Esophagus squamous epithelium (tissue), 5 donors: ENCODE measurements around the gene CDAN1. TPM values are rescaled to one million over a fixed set of nuclear protein-coding genes. Genes with fewer than 3 reads are reported as not detected.

ENCODE experiments used
- DNase-seq: peaks from one replicate; lab custom pipeline; 2025; lab: John Stamatoyannopoulos, UW
- H3K27ac ChIP-seq, 4 donors: fragments of 200-600 bp; sonication (generic); one replicate each; pipeline ENCODE4 v1.5.1; 2016 to 2019; ENCODE audit warnings: mild to moderate bottlenecking in 1 of 4
- H3K27me3 ChIP-seq, 4 donors: fragments of 200-600 bp; sonication (generic); 1 replicate in 3 of 4; 2 replicates in 1 of 4; pipeline versions ENCODE4 v1.5.1 to v1.6.0; 2017 to 2021; ENCODE audit warnings: antibody characterized with exemption in 1 of 4
- H3K36me3 ChIP-seq, 3 donors: fragments of 200-600 bp; sonication (generic); one replicate each; pipeline ENCODE4 v1.5.1; 2016 to 2019
- H3K4me1 ChIP-seq, 3 donors: fragments of 200-600 bp; sonication (generic); one replicate each; pipeline ENCODE4 v1.5.1; 2017 to 2019
- H3K4me3 ChIP-seq, 4 donors: fragments of 200-600 bp; sonication (generic); 1 replicate in 3 of 4; 2 replicates in 1 of 4; pipeline ENCODE4 v1.5.1; 2016 to 2019; ENCODE audit warnings: mild to moderate bottlenecking in 2 of 4, moderate library complexity in 1 of 4
- H3K9me3 ChIP-seq, 3 donors: fragments of 200-600 bp; sonication (generic); one replicate each; pipeline ENCODE4 v1.5.1; 2016 to 2019
- CTCF ChIP-seq, 6 experiments: fragments of 450-650 bp in 4 of 6; fragments of 200-600 bp in 2 of 6; sonication (generic) in 2 of 6; IDR thresholded peaks; one replicate each; pipeline ENCODE4 v1.5.1; 2016 to 2019; ENCODE audit warnings: antibody characterized with exemption in 6 of 6, mild to moderate bottlenecking in 4 of 6, moderate library complexity in 4 of 6
- POLR2A ChIP-seq, 4 donors: fragments of 450-650 bp; IDR thresholded peaks; one replicate each; pipeline ENCODE4 v1.6.1; 2017; ENCODE audit warnings: antibody characterized with exemption in 4 of 4, mild to moderate bottlenecking in 4 of 4, moderate library complexity in 3 of 4
- WGBS, 2 donors: methylation state at CpG; one replicate each; pipeline ENCODE4 v1.1.5; 2018; 5-methylcytosine and 5-hydroxymethylcytosine counted together
- intact Hi-C: fragments of 100-400 bp; cut with DNase I; formaldehyde crosslinking; loops from one replicate; pipeline ENCODE4 v1.15.0; 2022
- total RNA-seq, 4 donors: library from RNA; depleted of rRNA; stranded (reverse); fragments of >200 nt; gene quantifications; one replicate each; pipeline ENCODE4 v1.1.0, GENCODE V29; 2016
- donor health status: DM: yes; HTN: yes; CAD: no.

CDAN1 gene
- total RNA-seq, 4 donors from 2014 or later, result 7.8 to 9.7 (median 8.6) TPM

- H3K9me3 ChIP-seq, result no peaks in the 10 kb centered on the region
- H3K4me3 ChIP-seq, result no peak overlapping the region
- TF ChIP-seq POLR2A (IDR thresholded peaks at IDR 0.05), result no peak
- TF ChIP-seq CTCF (IDR thresholded peaks at IDR 0.05), result no peak
- H3K27me3 ChIP-seq, result no peaks in the 10 kb centered on the region
- intact Hi-C loops, result no loop called here
- WGBS, 2 donors, result 78 to 80% methylated on average over 3 of the region's 11 CpGs
- no peak for DNase-seq
- peaks cover 24 to 100% (median 47%) of the 10 kb centered on the region in 3 donors for H3K36me3 ChIP-seq
- peaks cover 0 to 10% (median 3%) of the 10 kb centered on the region in 3 donors for H3K4me1 ChIP-seq
- H3K27ac ChIP-seq, result no peak overlapping the region
Observed at GRCh38 chr15:42726114-42726513, 10.8 kb downstream of the CDAN1 start.

GRCh38 chr15:42725331-42725903 lies 11.5 kb downstream of the CDAN1 start:
- 78 to 84% methylated on average over 10 to 12 of the region's 12 CpGs for whole genome bisulfite sequencing, 2 donors
- TF ChIP-seq POLR2A (IDR thresholded peaks at IDR 0.05) (no peak), CTCF (IDR thresholded peaks at IDR 0.05) (no peak)
- Histone ChIP-seq H3K27ac (no peak overlapping the region), H3K4me3 (no peak overlapping the region), H3K4me1 (peaks cover 0 to 17% (median 3%) of the 10 kb centered on the region in 3 donors), H3K36me3 (peaks cover 24 to 98% (median 47%) of the 10 kb centered on the region in 3 donors), H3K9me3 (no peaks in the 10 kb centered on the region), H3K27me3 (no peaks in the 10 kb centered on the region)
- intact Hi-C loops, result no loop called here
- DNase-seq, result no peak

GRCh38 chr15:42724276-42724675 lies 12.7 kb downstream of the CDAN1 start:
- TF ChIP-seq CTCF (IDR thresholded peaks at IDR 0.05), result no peak
- no peak for TF ChIP-seq POLR2A (IDR thresholded peaks at IDR 0.05)
- DNase-seq, result no peak
- peaks cover 18 to 98% (median 56%) of the 10 kb centered on the region in 3 donors for H3K36me3 ChIP-seq

GRCh38 chr15:42723068-42723467 lies 13.9 kb downstream of the CDAN1 start:
- H3K27ac ChIP-seq, result no peak overlapping the region
- no peak for DNase-seq
- H3K27me3 ChIP-seq, result no peaks in the 10 kb centered on the region
- H3K36me3 ChIP-seq, result peaks cover 12 to 98% (median 46%) of the 10 kb centered on the region in 3 donors
- no peaks in the 10 kb centered on the region for H3K9me3 ChIP-seq
- peaks cover 0 to 20% (median 3%) of the 10 kb centered on the region in 3 donors for H3K4me1 ChIP-seq
- 69 to 74% methylated on average over 3 to 4 of the region's 4 CpGs for WGBS, 2 donors
- TF ChIP-seq CTCF (IDR thresholded peaks at IDR 0.05) (peak in 2 of 6 experiments; percentile 25 to 51), POLR2A (IDR thresholded peaks at IDR 0.05) (no peak)
- H3K4me3 ChIP-seq, result no peak overlapping the region
- intact Hi-C loops, result no loop called here

More at GRCh38 chr15:42724276-42724675, 12.7 kb downstream of the CDAN1 start:
- Histone ChIP-seq H3K27me3 (no peaks in the 10 kb centered on the region), H3K27ac (no peak overlapping the region), H3K4me3 (no peak overlapping the region), H3K4me1 (peaks cover 0 to 20% (median 3%) of the 10 kb centered on the region in 3 donors), H3K9me3 (no peaks in the 10 kb centered on the region)
- intact Hi-C loops, result no loop called here
- WGBS, 2 donors, result 90% methylated on average over 3 of the region's 6 CpGs; no CpG with 5 or more reads in 1 of the 2 donors

- H3K4me1 ChIP-seq, result peaks cover 0 to 20% (median 3%) of the 10 kb centered on the region in 3 donors
- H3K4me3 ChIP-seq, result no peak overlapping the region
- whole genome bisulfite sequencing, 2 donors, result 80 to 82% methylated on average over 3 of the region's 3 CpGs
- H3K9me3 ChIP-seq, result no peaks in the 10 kb centered on the region
- intact Hi-C loops, result no loop called here
- TF ChIP-seq CTCF (IDR thresholded peaks at IDR 0.05) (no peak), POLR2A (IDR thresholded peaks at IDR 0.05) (no peak)
- no peak for DNase-seq
- peaks cover 6 to 96% (median 34%) of the 10 kb centered on the region in 3 donors for H3K36me3 ChIP-seq
- no peaks in the 10 kb centered on the region for H3K27me3 ChIP-seq
- peak overlapping the region in 2 of 4 donors; percentile 4 to 51 for H3K27ac ChIP-seq
Observed at GRCh38 chr15:42721916-42722315, 15.0 kb downstream of the CDAN1 start.
